Epidermal melanocyte (primary cell): ENCODE data around the gene TBC1D2.

Experiments used
- DNase-seq: peaks from one replicate; pipeline ENCODE4 v3.0.0; 2011; ENCODE audit warnings: low spot score; ENCODE audit not compliant: insufficient read length

TBC1D2 gene

GRCh38 chr9:98241357-98242300, 13.8 kb downstream of the TBC1D2 start:
- no peak for DNase-seq

- DNase-seq, result no peak
These were observed 15.0 kb downstream of the TBC1D2 start for GRCh38 chr9:98240475-98240874.

GRCh38 chr9:98236901-98237487, 18.5 kb downstream of the TBC1D2 start:
- DNase-seq, result no peak

GRCh38 chr9:98235126-98235525, 20.3 kb downstream of the TBC1D2 start:
- no peak for DNase-seq

- DNase-seq, result no peak
These were observed 21.1 kb downstream of the TBC1D2 start for GRCh38 chr9:98234245-98234825.

GRCh38 chr9:98232926-98233325, 22.5 kb downstream of the TBC1D2 start:
- DNase-seq, result no peak

GRCh38 chr9:98231770-98232478, 23.5 kb downstream of the TBC1D2 start:
- no peak for DNase-seq

GRCh38 chr9:98230789-98231188, 24.7 kb downstream of the TBC1D2 start:
- DNase-seq, result no peak

GRCh38 chr9:98230304-98230703, 25.1 kb downstream of the TBC1D2 start:
- no peak for DNase-seq

- no peak for DNase-seq
These were observed 25.8 kb downstream of the TBC1D2 start for GRCh38 chr9:98229620-98230019.

GRCh38 chr9:98229090-98229395, 26.4 kb downstream of the TBC1D2 start:
- DNase-seq, result no peak

GRCh38 chr9:98228392-98229089, 26.9 kb downstream of the TBC1D2 start:
- no peak for DNase-seq

- no peak for DNase-seq
These were observed 27.6 kb downstream of the TBC1D2 start for GRCh38 chr9:98227883-98228282.

- no peak for DNase-seq
These were observed 28.5 kb downstream of the TBC1D2 start for GRCh38 chr9:98226957-98227356.

- no peak for DNase-seq
These were observed 28.9 kb downstream of the TBC1D2 start for GRCh38 chr9:98226516-98226915.

GRCh38 chr9:98225015-98225442, 30.4 kb downstream of the TBC1D2 start:
- DNase-seq, result no peak

- DNase-seq, result peak; percentile 79
These were observed 32.4 kb downstream of the TBC1D2 start for GRCh38 chr9:98222885-98223691.

- no peak for DNase-seq
These were observed 34.5 kb downstream of the TBC1D2 start for GRCh38 chr9:98220911-98221310.

GRCh38 chr9:98219794-98220370, 35.6 kb downstream of the TBC1D2 start:
- DNase-seq, result no peak

GRCh38 chr9:98219364-98219716, 36.1 kb downstream of the TBC1D2 start:
- DNase-seq, result no peak
